ELR (cell line): Measurements from ENCODE around the gene FOXP1.

Source experiments
- DNase-seq: peaks from one replicate; pipeline ENCODE4 v3.0.0-alpha.2; 2015; ENCODE audit warnings: low read depth

The FOXP1 gene

GRCh38 chr3:71102111-71102983 lies 481.2 kb downstream of the FOXP1 start:
- DNase-seq = peak; percentile 91

DNA sequence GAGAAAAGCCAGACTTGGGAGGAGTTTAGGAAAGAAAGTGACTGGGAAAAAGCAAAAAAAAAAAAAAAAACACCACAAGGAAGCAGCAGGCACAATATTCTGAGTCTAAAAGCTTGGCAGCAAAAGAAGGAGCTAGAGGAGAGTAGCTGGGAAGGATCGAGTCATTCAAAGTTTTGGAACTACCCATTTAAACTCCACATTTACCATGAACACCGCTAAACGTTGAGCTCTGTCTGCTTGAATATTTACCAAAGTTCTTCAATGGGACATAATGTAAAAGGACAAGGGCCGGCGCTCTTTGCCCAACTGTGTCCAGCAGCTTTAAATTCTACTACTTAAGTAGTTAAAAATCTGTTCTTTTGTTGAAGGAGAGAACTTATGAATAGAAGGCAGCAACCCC lies 481.9 kb downstream of the FOXP1 start:
- peak; percentile 41 for DNase-seq

GRCh38 chr3:71101014-71101413 lies 482.5 kb downstream of the FOXP1 start:
- peak; percentile 93 for DNase-seq

DNA sequence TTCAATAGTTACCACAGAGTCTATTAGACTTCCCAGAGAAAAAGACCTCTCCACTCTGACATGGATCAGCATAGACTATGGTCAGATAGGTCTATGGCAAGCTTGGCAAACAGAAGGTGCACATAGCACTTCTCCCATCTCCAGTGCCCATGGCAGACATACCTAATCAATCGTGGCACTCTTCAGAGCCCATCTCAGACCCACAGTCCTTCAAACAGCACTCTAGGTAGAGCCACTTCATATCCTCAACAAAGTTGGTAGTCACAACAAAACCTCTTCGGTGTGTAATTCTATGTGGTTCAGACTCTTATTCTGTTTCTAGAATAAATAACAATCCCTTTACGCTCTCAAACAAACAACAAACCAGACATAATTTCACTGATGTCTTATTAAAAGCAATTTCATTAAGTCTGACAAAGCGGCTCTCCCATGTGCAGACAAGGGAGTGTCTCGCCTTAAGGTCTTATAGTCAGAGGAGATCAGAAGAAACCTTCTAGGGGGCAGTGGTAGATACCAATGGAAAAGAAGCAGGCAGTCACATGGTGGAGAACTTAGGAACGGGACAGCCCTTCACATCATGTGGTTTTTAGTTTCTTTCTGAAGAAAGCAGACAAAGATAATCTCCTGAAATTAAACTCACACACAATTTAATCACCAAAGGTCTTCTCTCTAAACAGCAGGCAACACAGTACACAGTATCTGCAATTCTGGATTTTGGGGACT lies 483.4 kb downstream of the FOXP1 start:
- peak; percentile 36 for DNase-seq

- no peak for DNase-seq
Measured at GRCh38 chr3:71097557-71097956, 486.0 kb downstream of the FOXP1 start.

DNA sequence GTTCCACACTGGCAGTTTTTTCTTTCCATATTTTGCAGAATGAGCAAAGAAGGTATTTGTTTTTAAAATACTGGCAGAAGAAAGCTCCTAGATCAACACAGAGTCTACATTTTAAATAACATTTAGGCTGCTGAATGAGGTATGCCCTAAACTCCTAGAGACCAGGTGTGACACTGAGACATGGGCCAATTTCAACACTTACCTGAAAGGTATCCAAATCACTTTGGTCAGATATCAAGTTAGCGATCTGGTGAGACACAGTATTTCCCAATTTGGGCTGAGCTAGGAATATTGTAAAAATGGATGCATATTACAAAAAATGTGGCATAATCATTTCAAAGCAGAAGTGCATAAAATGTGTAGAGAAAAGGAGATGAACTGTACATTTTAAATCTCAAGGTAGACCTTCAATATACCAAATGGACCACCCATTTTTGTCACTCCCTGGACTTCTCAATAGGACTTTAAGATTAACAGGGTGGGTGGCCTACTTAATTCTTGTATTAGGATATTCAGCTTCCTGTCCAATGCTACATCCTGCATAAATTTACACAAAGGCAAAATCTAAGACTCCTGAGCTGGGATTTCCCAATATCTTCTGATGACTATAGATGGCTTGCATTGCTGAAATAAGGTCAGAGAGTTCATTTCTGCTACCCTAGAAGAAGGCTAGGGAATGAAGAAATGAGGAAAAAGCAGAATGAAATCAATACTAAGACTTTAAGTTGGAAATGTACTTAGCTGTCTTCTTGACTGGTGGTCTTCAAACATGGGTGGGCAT lies 487.8 kb downstream of the FOXP1 start:
- DNase-seq = no peak

- DNase-seq = no peak
Measured at GRCh38 chr3:71094658-71095209, 488.8 kb downstream of the FOXP1 start.

- no peak for DNase-seq
Measured at GRCh38 chr3:71092665-71093064, 490.9 kb downstream of the FOXP1 start.

GRCh38 chr3:71090207-71090606 lies 493.3 kb downstream of the FOXP1 start:
- no peak for DNase-seq

DNA sequence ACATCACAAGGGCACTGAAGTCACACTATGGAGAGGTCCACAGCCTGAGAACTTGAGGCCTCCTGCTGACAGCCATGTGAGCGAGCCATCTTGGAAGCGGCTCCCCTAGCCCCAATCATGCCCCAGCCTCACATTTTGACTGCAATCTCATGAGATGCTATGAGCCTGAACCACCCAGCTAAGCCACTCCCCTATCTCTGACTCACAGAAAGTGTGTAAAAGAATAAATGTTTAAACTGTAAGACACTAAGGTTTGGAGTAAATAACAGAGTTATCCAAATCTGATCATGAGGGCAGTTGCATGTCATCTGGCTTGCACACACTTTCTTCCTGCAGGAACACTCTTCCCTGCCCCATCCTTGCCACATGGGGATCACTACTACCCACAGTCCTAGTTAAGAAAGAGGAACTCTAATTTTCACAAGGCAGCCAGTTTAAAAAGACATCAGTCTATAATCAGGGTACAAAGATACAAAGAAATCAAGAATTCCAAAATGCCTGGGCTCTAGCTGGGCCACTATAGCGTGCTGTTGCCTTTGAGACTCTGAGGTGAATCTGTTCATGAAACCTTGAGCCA lies 494.2 kb downstream of the FOXP1 start:
- no peak for DNase-seq

GRCh38 chr3:71088742-71089141 lies 494.8 kb downstream of the FOXP1 start:
- no peak for DNase-seq

- no peak for DNase-seq
Measured at GRCh38 chr3:71088019-71088708, 495.4 kb downstream of the FOXP1 start.

DNA sequence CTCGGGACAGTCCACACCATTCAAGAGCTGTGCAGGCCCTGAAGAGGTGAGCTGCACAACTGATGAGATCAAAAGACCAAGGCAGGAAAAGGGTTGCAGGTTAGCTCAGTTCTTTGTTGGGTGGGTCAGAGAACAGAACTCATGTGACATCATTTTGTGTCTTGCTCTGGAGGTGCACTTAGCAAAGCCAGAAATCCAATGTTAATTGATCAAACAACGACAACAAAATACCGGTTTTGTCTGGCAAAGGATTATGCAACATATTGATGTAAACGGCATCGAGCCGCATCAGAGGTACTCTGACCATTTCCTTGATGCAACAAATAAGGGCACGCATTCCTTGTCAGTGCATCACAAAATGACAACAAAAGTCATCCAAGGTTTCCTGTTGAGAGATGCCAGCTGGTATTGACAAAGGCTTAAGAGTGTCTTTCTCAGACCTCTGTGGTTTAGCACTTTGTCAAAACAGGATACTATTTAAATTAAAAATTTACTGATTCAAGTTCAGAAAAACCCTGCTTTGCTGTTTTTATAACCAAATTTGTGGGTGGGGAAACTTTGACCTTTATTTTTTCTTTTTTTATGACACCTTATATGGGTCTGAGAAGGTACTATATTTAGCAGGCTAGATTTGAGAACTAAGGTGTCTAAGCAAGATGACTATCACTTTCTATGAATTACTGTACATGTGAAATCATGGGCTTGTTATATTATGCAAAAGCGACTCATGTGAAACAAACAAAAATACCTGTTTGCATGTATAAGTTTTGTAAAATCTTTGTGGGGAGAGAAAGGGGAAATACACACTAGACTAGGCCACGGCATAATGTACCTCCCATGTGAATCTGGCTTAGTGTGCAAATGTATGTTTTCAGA lies 496.1 kb downstream of the FOXP1 start:
- DNase-seq = peak; percentile 69

GRCh38 chr3:71086777-71087142 lies 496.8 kb downstream of the FOXP1 start:
- no peak for DNase-seq

DNA sequence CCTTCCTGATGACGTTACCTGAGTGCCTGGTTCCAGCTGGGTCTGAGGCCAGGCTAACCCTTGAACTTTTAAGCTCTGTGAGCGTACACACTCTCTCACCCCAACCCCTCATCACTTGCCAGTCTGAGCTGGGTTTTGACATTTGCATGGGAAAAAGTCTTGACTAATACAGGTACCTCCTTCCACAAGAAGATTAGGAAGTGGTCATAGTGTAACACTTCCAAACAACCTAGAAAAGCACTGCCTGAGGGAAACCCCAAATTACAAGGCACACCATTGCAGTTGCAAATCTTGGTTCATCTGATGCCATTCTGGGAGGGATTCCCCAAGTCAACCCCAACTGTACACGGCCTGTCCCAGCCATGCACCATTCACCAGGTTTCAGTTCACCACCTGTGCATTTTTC lies 499.8 kb downstream of the FOXP1 start:
- DNase-seq = no peak

GRCh38 chr3:71082833-71083232 lies 500.7 kb downstream of the FOXP1 start:
- DNase-seq = no peak

DNA sequence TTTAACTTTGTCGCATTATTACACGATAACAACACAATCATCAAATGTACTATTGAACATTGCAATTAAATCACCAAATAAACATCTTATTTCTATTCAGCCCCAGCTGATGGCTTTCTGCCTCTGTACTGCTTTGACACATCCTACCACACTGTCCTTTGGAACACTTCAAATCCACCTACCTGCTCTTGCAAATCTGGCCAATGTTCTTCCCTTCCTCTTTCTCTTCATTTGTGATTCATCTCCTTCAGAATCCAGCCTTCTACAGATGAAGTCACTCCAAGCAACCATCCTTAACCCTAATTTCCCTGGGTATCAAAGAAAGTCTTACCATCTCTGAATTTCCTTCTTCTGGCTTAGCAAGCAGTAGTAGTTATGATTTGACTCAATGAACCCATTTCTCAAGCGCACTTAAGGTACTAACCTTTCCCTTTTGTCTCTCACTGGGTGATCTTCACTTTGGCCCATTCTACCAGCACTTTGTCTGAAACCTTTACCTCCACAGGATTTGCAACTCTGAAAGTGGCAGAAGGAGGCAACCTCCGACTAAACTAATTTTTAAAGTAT lies 502.9 kb downstream of the FOXP1 start:
- no peak for DNase-seq

GRCh38 chr3:71078723-71079525 lies 504.6 kb downstream of the FOXP1 start:
- DNase-seq = no peak

DNA sequence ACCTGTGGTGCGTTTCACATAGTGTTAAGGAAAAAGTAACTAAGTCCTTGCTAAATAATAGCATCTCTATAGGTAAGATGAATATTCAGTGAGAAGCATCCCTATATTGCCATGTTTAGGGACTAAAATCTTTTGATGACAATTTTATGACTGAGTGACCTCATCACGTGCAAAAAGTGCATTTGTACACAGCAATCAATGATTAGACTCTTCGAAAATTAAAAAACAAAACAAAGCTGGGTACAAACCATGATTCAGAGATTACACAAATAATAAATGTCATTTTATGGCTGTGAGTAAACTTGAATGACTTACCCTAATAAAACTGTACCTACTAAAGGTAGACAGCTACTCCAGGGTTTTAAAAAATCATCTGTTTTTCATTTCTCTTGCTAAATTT lies 505.3 kb downstream of the FOXP1 start:
- DNase-seq = no peak
